GM21423 (cell line): ENCODE results near the gene PSME3IP1.

ENCODE experiments used
- ATAC-seq: cut with Tn5 transposase; IDR thresholded peaks from one replicate; pipeline ENCODE4 v1.9.1; 2021; ENCODE audit warnings: mild to moderate bottlenecking, moderate library complexity; ENCODE audit not compliant: unreplicated experiment

The PSME3IP1 gene

GRCh38 chr16:57104706-57105105, 81.1 kb downstream of the PSME3IP1 start:
- no peak for ATAC-seq

DNA sequence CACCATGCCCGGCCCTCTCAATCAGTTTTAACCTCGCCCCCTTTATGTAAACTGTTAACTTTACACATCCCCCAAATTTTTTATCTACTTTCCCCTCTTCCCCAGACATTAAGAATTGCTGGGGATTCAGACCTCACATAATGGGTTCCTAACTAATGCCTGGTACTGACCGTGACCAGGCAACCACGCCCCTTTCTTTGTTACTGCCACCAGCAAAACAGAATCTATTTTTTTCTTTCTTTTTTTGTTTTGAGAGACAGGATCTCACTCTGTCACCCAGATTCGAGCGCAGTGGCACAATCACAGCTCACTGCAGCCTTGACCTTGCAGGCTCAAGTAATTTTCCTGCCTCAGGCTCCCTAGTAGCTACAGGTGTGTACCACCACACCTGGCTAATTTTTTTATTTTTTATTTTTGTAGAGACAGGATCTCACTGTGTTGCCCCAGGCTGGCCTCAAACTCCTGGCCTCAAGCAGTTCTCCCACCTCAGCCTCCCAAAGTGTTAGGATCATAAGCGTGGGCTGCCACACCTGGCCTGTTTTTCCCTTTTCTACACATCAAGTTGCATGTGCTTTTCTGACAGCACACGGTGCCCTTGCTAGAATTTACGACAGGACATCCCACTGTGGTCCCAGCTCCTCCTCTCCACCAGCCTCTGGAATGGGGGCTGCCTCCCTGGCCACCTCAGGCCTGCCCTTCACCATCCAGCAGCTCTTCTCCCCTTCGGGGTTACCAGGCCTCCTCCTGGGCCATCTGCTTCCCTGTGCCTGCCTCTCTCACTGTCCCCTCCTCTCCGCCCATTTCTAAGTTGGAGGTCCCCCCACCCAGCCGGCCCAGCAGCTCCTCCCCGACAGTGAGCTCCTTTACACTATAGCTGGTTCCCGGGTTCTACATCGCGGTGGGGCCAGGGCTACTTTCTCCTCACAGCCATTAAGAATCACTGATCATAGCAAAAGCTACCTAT, 82.7 kb downstream of the PSME3IP1 start:
- no peak for ATAC-seq
